Erythroblast (primary cell): Measurements from ENCODE around the gene OSBPL3.

Source experiments
- GATA1 ChIP-seq: IDR thresholded peaks from 2 replicates; pipeline ENCODE4 v1.6.1; 2011; ENCODE audit warnings: low read depth, mild to moderate bottlenecking, control low read depth, low read length, moderate library complexity
- POLR2A ChIP-seq: IDR thresholded peaks from 2 replicates; pipeline ENCODE4 v1.6.1; 2011; ENCODE audit warnings: mild to moderate bottlenecking, low read length

DNA sequence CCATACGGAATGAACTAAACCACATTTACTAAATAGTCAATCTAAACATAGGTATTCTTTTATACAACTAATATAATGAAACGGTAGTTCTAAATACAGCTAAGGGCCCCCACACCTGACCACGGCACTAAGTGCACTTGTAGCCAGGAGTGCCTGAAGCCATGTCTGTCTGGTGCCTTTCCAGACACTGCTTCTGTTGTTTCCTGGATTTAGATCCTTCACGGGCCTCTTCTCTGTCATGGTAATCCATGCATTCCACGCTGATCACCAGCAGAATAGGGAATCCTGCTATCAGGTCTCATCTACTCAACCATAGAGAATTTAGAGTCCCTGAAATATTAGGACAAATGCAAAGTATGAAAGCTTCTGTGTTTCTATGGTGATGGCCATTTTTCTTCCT is 37.8 kb downstream of the OSBPL3 start:
- no peak for TF ChIP-seq POLR2A
- TF ChIP-seq GATA1, result no peak
